BLaER1 treated with 17β-estradiol and CSF1 and Interleukin-3, amounts not matched to agents 10 nM and 100 nM (cell line): ENCODE results near the gene FOXN3.

Experiments
- H3K27ac ChIP-seq, 11 experiments: shearing (Covaris generic); formaldehyde crosslinking; 2 replicates each; pipeline ENCODE4 v1.8.1; 2022
- H3K27me3 ChIP-seq, 11 experiments: shearing (Covaris generic); formaldehyde crosslinking; 2 replicates each; pipeline ENCODE4 v1.8.1; 2022
- H3K36me3 ChIP-seq, 11 experiments: shearing (Covaris generic); formaldehyde crosslinking; 2 replicates each; pipeline ENCODE4 v1.8.1; 2022
- H3K4me1 ChIP-seq, 10 experiments: shearing (Covaris generic); formaldehyde crosslinking; 2 replicates each; pipeline ENCODE4 v1.8.1; 2022
- H3K4me2 ChIP-seq, 11 experiments: shearing (Covaris generic); formaldehyde crosslinking; 2 replicates each; pipeline ENCODE4 v1.8.1; 2022
- H3K4me3 ChIP-seq, 10 experiments: shearing (Covaris generic); formaldehyde crosslinking; 2 replicates each; pipeline ENCODE4 v1.8.1; 2022
- H3K9ac ChIP-seq, 11 experiments: shearing (Covaris generic); formaldehyde crosslinking; 2 replicates each; pipeline ENCODE4 v1.8.1; 2022
- H3K9me3 ChIP-seq, 11 experiments: shearing (Covaris generic); formaldehyde crosslinking; replicated peaks in 1 of 11; 2 replicates each; pipeline ENCODE4 v1.8.1; 2022
- H4K20me1 ChIP-seq, 11 experiments: shearing (Covaris generic); formaldehyde crosslinking; 2 replicates each; pipeline ENCODE4 v1.8.1; 2022
- Cebpa-rat ChIP-seq, 11 experiments: shearing (Covaris generic); IDR thresholded peaks; 2 replicates each; pipeline ENCODE4 v1.8.1; 2022

FOXN3 gene

DNA sequence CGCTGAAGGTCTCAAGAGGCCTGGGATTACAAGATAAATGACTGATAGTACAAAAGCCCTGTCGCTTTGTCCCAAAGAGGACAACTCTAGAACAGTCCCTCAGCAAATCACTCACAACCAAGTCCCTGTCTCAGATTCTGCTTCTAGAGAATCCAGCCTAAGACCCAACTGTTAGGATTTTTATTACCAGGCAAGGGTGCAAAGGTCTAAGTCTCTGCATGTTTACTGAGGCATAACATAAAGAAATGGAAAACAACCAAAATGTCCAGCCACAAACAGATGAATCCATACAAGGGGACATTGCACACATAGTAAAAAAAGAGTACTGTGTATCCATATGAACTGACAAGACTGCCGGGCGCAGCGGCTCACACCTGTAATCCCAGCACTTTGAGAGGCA, 104.1 kb downstream of the FOXN3 start:
- H3K9me3 ChIP-seq = peaks cover 0 to 36% (median 23%) of the 10 kb centered on the region in 11 experiments; a peak in 18 of 22 replicates
- H3K4me1 ChIP-seq = peaks cover 20 to 41% (median 29%) of the 10 kb centered on the region in 10 experiments
- no peak overlapping the region for H3K9ac ChIP-seq
- no peak overlapping the region for H3K4me2 ChIP-seq
- no peak overlapping the region for H3K27ac ChIP-seq
- peaks cover 0 to 74% (median 7%) of the 10 kb centered on the region in 11 experiments; a peak in 8 of 22 replicates for H4K20me1 ChIP-seq
- no peak overlapping the region for H3K4me3 ChIP-seq
- H3K36me3 ChIP-seq = peaks cover 13 to 80% (median 51%) of the 10 kb centered on the region in 11 experiments; a peak in 21 of 22 replicates
- TF ChIP-seq Cebpa-rat (IDR thresholded peaks at IDR 0.05) = no peak
- no peaks in the 10 kb centered on the region for H3K27me3 ChIP-seq

DNA sequence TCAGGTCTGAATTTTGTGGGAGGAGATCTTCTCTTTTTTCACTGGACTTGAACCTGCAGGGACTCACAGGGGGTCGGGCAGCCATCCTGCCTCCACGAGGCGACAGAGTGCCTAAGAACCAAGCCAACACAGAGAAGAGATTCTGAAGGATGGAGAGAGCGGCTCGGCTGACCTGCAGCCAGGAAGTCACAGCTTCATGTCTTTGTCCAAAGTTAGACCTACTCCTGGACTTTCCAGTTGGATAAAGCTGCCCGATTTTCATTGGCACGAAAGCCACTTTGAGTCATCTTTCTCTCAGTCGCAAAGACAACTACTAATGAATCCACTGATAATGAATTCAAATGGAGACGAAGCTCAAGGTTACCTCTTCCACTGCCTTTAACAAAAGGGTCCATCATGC, 106.8 kb downstream of the FOXN3 start:
- Histone ChIP-seq H3K9me3 (peaks cover 0 to 28% (median 22%) of the 10 kb centered on the region in 11 experiments; a peak in 18 of 22 replicates), H3K27ac (no peak overlapping the region), H3K27me3 (no peaks in the 10 kb centered on the region), H3K9ac (no peak overlapping the region), H3K36me3 (peaks cover 12 to 61% (median 32%) of the 10 kb centered on the region in 11 experiments; a peak in 21 of 22 replicates), H3K4me1 (peaks cover 31 to 54% (median 42%) of the 10 kb centered on the region in 10 experiments), H4K20me1 (peaks cover 0 to 52% (median 7%) of the 10 kb centered on the region in 11 experiments; a peak in 7 of 22 replicates), H3K4me3 (no peak overlapping the region), H3K4me2 (peak overlapping the region in 6 of 11 experiments; percentile 1 to 50 (median 24); a peak in 1 of 22 replicates)
- TF ChIP-seq Cebpa-rat (IDR thresholded peaks at IDR 0.05) = no peak

DNA sequence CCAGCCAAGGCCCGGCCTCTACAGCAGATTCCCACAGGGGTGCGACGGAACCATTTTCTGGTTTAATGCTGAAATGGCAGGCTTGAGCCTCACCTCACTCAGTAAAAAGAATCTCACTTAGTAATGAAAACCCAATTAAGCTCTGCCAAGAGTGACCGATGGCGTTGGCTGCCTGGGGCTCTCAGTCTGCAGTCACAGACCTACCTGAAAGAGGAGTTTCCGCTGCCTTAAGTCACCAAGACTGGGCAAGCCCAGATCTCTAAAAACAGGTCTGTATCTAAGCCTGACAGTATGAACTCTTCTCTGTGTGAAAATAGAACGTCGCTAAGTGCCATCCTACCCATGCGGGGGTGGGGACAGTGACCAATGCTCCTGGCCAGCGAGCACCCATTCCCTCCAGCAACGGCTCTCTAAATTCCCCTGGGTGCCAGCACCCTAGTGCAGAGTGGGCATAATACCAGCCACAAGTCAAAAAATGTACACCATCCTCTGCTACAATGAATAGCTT, 107.3 kb downstream of the FOXN3 start:
- no peaks in the 10 kb centered on the region for H3K27me3 ChIP-seq
- peaks cover 0 to 23% (median 20%) of the 10 kb centered on the region in 11 experiments; a peak in 18 of 22 replicates for H3K9me3 ChIP-seq
- no peak overlapping the region for H3K9ac ChIP-seq
- H3K4me2 ChIP-seq = peak overlapping the region; percentile 10 to 82 (median 42); a peak in 16 of 22 replicates
- peak overlapping the region in 2 of 11 experiments; percentile 34 to 35; a peak in 3 of 22 replicates for H3K27ac ChIP-seq
- H3K36me3 ChIP-seq = peaks cover 9 to 56% (median 27%) of the 10 kb centered on the region in 11 experiments; a peak in 20 of 22 replicates
- peaks cover 0 to 49% (median 7%) of the 10 kb centered on the region in 11 experiments; a peak in 7 of 22 replicates for H4K20me1 ChIP-seq
- no peak for TF ChIP-seq Cebpa-rat (IDR thresholded peaks at IDR 0.05)
- peaks cover 35 to 57% (median 47%) of the 10 kb centered on the region in 10 experiments for H3K4me1 ChIP-seq
- H3K4me3 ChIP-seq = no peak overlapping the region

DNA sequence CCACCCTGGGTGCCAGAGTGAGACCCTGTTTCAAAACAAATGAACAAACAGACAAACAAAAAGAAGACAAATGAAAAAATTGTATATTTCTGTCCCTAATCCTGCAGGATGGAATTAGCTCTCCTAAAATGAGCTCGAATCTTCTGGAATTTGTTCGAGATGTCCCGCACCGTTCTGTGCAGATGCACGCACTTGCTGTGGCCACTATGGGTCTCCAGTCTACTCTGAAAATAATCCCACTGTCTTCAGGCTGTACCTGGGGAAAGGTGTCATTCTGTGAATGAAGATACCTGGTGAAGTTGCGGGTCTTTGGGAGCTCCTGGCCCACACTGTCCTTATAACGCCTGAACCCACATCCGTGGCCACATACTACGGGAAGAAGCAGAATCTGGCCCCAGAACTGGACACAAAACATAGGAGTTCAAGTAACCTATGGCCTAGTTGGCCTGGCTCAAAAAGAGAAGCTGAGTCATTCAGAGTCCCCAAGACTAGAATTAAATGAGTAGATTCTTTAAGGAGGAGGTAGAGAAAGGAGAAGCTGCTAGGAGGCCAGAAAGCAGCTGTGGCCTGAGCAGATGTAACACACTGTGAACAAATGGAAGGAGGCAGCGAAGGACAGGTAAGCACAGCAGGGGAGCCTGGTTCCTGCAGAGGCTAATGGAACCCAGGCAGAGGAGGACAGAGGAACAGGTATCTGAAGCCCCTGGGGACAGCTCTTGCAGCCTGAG, 108.6 kb downstream of the FOXN3 start:
- Histone ChIP-seq H3K9ac (peak overlapping the region in 2 of 11 experiments; percentile 3 to 29; a peak in 2 of 22 replicates), H3K27me3 (no peaks in the 10 kb centered on the region), H3K4me1 (peaks cover 49 to 71% (median 60%) of the 10 kb centered on the region in 10 experiments), H3K9me3 (peaks cover 0 to 16% (median 9%) of the 10 kb centered on the region in 11 experiments; a peak in 15 of 22 replicates), H4K20me1 (peaks cover 0 to 46% (median 7%) of the 10 kb centered on the region in 11 experiments; a peak in 7 of 22 replicates), H3K4me2 (peak overlapping the region; percentile 10 to 82 (median 42); a peak in 19 of 22 replicates), H3K27ac (peak overlapping the region in 6 of 11 experiments; percentile 1 to 39 (median 9); a peak in 6 of 22 replicates), H3K4me3 (no peak overlapping the region), H3K36me3 (peaks cover 3 to 44% (median 17%) of the 10 kb centered on the region in 11 experiments; a peak in 18 of 22 replicates)
- TF ChIP-seq Cebpa-rat (IDR thresholded peaks at IDR 0.05) = no peak

DNA sequence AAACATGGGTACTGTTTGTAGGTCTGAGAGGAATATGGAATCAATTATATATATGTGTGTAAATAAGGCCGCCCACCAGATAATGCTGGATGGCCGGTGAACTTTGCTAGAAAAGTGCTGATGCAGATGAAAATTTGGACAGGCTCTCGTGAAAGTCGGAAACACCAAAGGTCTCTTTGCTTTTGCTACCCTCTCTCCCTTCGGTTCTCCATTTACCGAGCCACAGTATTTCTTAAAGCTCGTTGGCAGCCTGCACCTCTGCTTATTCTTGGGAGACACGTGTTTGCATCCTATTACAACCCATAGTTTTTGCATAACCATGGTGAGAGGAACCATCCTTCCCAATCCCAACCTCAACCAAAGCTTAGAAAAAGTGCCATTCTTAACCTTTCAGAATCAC, 109.6 kb downstream of the FOXN3 start:
- Histone ChIP-seq H4K20me1 (peaks cover 0 to 37% (median 7%) of the 10 kb centered on the region in 11 experiments; a peak in 7 of 22 replicates), H3K4me2 (no peak overlapping the region; a peak in 1 of 22 replicates), H3K27me3 (no peaks in the 10 kb centered on the region), H3K9me3 (peaks cover 0 to 7% (median 0%) of the 10 kb centered on the region in 11 experiments; a peak in 3 of 22 replicates), H3K27ac (no peak overlapping the region), H3K4me3 (no peak overlapping the region), H3K9ac (no peak overlapping the region), H3K4me1 (peaks cover 59 to 79% (median 70%) of the 10 kb centered on the region in 10 experiments), H3K36me3 (peaks cover 0 to 39% (median 9%) of the 10 kb centered on the region in 11 experiments; a peak in 10 of 22 replicates)
- TF ChIP-seq Cebpa-rat (IDR thresholded peaks at IDR 0.05) = no peak

DNA sequence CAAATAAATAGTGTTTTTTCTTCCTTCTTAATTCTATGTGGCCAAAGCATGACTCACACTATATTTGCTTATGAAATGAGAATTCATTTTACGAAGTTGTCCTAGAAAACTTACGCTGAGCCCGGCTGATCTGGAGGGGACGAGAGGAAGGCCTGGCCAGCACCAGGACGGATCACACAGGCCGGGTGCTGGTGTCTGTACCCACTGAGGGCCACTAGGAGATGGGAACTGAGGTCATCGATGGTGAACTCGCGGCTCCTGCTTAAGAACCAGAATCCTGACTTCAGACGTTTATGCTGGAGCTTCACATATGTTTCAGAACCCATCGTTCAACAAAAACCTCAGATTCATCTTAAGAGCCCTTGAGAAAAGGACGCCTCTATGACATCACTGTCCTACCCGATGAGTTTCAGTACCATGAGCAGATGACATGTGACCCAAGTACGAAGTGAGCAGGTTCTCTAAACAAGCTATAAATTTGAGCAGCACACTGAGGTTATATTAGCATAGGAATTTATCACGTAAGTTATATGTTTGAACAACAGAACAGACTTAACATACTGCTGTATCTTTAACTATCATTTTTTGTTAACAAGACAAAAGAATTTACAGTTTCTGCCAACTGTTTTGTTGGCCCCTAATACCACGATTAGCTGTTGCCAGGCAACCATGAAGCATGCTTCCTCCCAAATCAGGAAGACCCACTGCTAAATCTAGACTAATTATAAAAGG, 111.9 kb downstream of the FOXN3 start:
- peak overlapping the region; percentile 79 to 96 (median 84) for H3K4me2 ChIP-seq
- H3K4me3 ChIP-seq = no peak overlapping the region; a peak in 1 of 20 replicates
- H3K27me3 ChIP-seq = no peaks in the 10 kb centered on the region
- H3K9ac ChIP-seq = peak overlapping the region; percentile 1 to 85 (median 67); a peak in 12 of 22 replicates
- peak overlapping the region; percentile 23 to 94 (median 80); a peak in 21 of 22 replicates for H3K27ac ChIP-seq
- peaks cover 62 to 90% (median 73%) of the 10 kb centered on the region in 10 experiments for H3K4me1 ChIP-seq
- peaks cover 0 to 25% (median 7%) of the 10 kb centered on the region in 11 experiments; a peak in 7 of 22 replicates for H4K20me1 ChIP-seq
- H3K9me3 ChIP-seq = peaks cover 0 to 6% (median 0%) of the 10 kb centered on the region in 11 experiments; a peak in 1 of 22 replicates
- peaks cover 0 to 49% (median 19%) of the 10 kb centered on the region in 11 experiments; a peak in 15 of 22 replicates for H3K36me3 ChIP-seq
- no peak for TF ChIP-seq Cebpa-rat (IDR thresholded peaks at IDR 0.05)

DNA sequence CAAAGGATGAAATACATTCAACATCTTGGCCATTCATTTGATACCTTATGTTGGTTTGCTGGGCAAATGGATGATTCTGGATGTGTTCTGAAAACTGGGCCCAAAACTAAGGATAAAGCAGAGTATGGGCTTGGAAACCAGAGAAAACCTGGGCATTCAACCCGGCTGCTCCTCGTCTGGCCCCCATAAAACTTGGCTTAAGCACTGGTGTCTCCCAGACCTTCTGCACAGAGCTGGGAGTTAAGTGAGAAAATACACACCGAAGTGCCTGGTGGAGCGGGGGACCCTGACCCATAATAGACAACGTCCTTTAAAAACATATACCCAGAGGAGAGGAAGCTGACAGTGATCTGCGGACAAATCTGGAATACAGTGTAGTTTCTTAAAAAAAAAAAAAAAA, 112.5 kb downstream of the FOXN3 start:
- peaks cover 0 to 54% (median 21%) of the 10 kb centered on the region in 11 experiments; a peak in 17 of 22 replicates for H3K36me3 ChIP-seq
- peaks cover 56 to 84% (median 68%) of the 10 kb centered on the region in 10 experiments for H3K4me1 ChIP-seq
- peaks cover 0 to 19% (median 7%) of the 10 kb centered on the region in 11 experiments; a peak in 7 of 22 replicates for H4K20me1 ChIP-seq
- peak overlapping the region; percentile 62 to 94 (median 80) for H3K27ac ChIP-seq
- H3K27me3 ChIP-seq = no peaks in the 10 kb centered on the region
- H3K9me3 ChIP-seq = peaks cover 0 to 9% (median 0%) of the 10 kb centered on the region in 11 experiments; a peak in 1 of 22 replicates
- TF ChIP-seq Cebpa-rat (IDR thresholded peaks at IDR 0.05) = no peak
- peak overlapping the region in 9 of 10 experiments; percentile 5 to 60 (median 34); a peak in 13 of 20 replicates for H3K4me3 ChIP-seq
- peak overlapping the region; percentile 62 to 85 (median 72) for H3K9ac ChIP-seq
- H3K4me2 ChIP-seq = peak overlapping the region; percentile 79 to 96 (median 84)
